Activated CD4-positive, alpha-beta T cell treated with anti-CD3 and anti-CD28 coated beads, Interleukin-2, amount 50 U/mL, for 24 hours (primary cell): ENCODE data around the gene SPI1.

ENCODE experiments used
- DNase-seq, 2 donors: peaks; one replicate each; pipeline ENCODE4 v3.0.0-alpha.2; 2020; ENCODE audit warnings: low read depth in 1 of 2, low spot score in 1 of 2

The SPI1 gene

GRCh38 chr11:47388697-47389576 lies 10.6 kb upstream of the SPI1 start:
- DNase-seq: no peak

- no peak for DNase-seq
Observed at GRCh38 chr11:47387944-47388696, 9.8 kb upstream of the SPI1 start.

- no peak for DNase-seq
Observed at GRCh38 chr11:47384498-47384897, 6.2 kb upstream of the SPI1 start.

- no peak for DNase-seq
Observed at GRCh38 chr11:47383071-47383470, 4.7 kb upstream of the SPI1 start.

- DNase-seq: no peak
Observed at GRCh38 chr11:47380078-47380477, 1.7 kb upstream of the SPI1 start.

DNA sequence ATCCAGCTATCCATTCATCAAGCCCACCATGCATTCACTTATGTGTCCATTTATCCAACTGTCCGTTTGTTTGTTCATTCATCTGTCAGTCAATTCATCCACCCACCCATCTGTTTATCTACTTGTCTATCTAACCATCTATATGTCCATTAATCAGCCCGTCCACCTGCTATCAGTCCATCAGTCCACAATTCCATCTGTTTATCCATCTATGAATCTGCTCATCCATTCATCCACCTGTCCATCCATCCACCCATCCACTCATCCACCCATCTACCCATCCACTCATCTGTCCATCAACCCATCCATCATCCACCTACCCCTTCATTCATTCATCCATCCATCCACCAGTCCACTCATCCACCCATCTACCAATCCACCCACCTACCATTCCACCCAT lies 970 bp upstream of the SPI1 start:
- DNase-seq: no peak

- DNase-seq: no peak
Observed at GRCh38 chr11:47378836-47379170, 456 bp upstream of the SPI1 start.

GRCh38 chr11:47377571-47378009 lies 757 bp downstream of the SPI1 start:
- DNase-seq: no peak

DNA sequence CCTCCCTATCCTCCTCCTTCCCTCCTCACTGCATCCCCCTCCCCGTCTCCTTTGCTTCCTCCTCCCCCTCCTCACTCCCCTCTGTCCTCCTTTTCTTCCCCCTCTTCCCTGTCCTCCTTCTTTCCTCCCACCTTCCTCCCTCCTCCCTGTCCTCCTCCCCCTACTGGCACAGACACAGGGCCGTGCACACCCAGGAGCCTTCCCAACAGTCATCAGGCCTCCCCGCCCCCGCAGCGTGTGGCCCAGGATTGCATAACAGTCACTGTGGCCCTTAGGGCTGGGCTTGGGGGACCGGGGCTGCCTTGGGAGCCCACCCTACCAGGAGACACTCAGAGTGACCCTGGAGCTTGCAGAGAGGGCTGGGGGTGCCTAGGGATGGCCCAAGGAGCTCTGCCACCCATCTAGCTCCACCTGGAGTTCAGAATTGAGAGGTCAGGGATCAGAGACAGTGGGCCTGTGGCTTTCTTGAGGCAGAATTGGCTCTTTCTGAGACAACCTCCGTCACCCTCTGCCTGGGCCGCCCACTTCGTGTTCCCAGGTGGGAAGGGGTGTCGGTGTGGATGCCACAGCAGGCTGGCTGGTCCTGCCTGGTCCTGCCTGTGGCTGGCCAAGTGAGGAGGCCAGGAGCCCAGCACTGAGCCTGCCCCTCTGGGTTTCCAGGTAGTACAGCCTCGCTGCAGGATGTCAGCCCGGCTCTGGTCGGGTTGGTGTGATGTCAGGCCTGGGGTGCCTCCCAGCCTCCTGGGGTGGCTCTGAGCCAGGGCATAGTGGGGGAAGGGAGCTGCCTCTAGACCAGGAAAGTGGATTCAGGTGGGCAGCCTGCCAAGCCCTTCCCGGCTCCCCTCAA lies 1.6 kb downstream of the SPI1 start:
- no peak for DNase-seq

DNA sequence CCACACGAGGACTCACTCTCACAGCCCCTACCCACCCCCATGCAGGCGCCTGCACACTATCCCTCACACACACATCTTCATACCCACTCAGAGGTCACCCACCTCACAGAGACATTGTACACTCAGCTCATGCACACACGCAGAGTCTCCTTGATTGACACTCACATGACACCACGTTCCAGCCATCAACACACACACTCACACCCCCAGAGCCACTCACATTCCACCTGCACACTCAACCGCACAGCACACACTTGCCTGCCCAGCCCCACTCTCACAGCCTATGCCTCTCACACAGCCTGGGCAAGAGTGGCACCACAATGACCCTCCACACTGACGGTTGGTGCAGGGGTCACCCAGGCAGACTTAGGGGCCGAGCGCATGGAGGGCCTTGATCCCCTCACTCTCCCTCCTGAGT lies 2.2 kb downstream of the SPI1 start:
- DNase-seq: no peak

DNA sequence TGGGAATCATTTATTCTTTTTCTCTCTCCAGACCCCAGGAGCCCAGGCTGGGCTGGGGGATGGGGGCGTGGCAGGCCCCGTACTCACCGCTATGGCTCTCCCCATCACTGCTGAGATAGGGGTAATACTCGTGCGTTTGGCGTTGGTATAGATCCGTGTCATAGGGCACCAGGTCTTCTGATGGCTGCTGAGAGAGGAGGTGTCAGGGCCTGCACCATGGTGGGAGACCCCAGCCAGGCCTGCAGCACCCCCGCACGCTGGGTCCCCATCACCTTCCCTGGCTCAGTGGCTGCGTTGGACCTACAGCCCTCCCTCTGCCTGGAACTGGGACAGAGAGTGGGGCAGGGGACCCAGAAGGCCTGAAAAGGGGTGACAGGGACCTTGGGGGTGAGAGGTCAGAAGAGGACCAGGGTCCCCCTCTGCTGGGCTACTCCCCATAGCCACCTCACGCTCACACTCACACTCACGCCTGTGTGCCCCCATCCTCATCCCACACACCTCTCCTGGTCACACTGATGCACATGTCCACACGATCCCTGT lies 2.7 kb downstream of the SPI1 start:
- no peak for DNase-seq

GRCh38 chr11:47375020-47375419 lies 3.3 kb downstream of the SPI1 start:
- no peak for DNase-seq

GRCh38 chr11:47374720-47375019 lies 3.7 kb downstream of the SPI1 start:
- DNase-seq: no peak

DNA sequence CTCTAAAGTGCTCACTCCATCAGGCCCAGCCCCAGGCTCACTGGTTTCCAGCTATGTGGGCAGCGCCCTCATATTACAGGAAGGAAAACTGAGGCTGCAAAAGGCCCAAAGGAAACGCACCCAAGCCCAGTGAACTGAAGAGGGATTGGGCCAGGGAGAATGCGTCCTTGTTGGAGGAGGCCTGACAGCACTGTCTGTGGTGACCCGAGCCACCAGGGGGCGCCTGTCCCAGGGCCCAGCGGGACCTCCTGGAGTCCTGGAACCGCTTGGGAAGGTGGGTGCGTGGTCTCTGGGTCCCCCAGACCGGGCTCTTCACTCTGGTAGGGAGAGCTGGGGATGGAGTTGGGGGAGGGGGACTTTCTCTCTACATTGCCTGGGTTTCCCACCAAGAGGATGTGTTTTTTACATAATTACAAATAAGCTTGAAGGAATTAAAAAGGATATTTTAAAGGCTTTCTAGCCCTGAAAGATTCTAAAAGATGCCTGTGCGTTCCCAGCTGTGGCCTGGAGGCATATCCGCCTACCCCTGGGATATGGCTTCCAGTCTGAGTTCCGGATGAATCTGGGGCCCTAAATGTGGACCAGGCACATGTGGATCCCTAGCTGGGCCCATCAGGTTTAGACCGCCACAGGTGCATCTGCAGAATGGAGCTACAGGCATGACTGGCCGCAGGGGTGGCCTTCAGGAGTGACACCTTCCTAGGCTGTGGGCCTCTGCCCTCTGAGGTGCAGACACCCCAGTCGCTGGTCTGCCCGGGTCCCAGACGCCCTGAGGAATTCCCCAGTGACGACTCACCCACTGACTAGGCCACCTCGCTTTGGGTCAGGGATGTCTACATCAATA lies 4.2 kb downstream of the SPI1 start:
- peak; percentile 71 to 80 for DNase-seq

DNA sequence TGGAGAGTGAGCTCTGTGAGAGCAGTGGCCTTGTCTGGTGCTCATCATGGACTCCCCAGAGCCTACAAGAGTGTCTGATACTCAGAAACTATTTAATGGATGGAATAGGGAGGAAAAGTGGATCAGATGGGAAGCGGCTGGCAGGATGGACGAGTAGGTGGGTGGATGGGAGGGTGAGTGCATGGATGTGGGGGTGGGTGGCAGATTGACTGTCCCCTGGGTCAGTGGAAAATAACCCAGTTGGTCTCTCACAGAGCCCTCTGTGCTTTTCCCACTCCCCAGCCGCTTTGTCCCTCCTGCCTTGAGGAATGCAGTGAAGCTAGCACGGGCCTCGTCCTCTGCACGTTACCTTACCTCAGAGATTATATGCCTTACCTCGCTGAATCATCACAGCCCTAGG lies 5.9 kb downstream of the SPI1 start:
- DNase-seq: no peak

DNA sequence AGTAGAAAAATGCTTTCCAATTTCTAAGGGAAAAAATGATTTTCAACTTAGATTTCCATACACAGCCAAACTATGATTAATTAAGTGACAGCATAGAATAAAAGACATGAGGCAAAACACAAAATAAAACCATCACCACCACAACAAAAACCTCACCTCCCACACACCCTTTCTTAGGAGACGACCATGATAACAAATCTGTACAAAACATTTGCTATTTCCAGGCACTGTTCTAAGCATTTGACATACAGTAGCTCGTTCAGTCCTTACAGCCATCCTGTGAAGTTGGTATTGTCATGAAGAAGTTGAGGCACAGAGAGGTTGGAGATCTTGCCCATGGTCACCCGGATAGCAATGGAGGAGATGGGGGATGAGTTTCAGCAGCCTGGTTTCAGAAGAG lies 8.7 kb downstream of the SPI1 start:
- peak in 1 of 2 donors; percentile 11 for DNase-seq

DNA sequence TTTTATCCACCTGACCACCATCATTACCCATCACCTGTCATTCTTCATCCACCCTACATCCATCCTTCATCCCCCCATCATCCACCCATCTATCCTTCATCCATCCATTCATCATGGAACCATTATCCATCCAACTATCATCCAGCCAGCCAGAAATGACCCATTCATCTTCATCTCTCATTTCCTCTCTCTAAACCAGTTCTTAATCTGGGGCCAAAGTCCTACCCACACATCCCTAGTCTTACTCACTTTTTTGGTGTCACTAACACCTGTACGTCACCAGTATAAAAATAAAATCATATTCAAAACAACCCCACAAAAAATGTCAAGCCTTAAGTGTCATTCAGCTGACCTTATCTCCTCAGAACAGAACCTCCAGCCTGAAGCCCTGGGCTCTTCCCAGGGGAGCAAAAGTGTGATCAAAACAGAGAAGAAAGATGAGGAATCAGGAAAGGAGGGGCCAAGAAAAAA lies 12.3 kb downstream of the SPI1 start:
- DNase-seq: no peak

- DNase-seq: no peak
Observed at GRCh38 chr11:47361419-47361818, 16.9 kb downstream of the SPI1 start.

- DNase-seq: no peak
Observed at GRCh38 chr11:47360341-47360740, 18.0 kb downstream of the SPI1 start.

DNA sequence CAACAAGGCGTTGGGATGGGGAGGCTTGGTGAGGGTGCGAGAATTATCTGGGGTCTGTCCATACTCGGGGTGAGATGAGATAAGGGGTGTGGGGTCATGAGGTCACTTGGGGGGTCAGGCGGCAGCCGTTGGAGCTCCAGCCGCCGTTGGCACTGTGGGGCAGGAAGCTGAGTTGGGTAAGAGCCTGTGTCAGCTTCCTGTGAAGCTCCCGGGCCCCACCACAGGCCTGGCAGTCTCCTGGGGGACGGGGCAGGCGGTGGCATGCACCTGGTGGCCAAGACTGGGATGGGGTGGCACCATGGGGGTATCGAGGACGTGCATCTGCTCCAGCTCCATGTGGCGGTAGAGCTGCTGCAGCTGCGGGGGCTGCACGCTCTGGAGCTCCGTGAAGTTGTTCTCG lies 18.8 kb downstream of the SPI1 start:
- DNase-seq: no peak
